OCI-LY3 (cell line): ENCODE data around the gene NUP62.

Source experiments
- CTCF ChIP-seq: fragments of 200-600, 300-600 bp; sonication (generic); IDR thresholded peaks from 2 replicates; pipeline ENCODE4 v1.5.1; 2014; ENCODE audit warnings: antibody characterized with exemption, low read length, low read depth
- EZH2phosphoT487 ChIP-seq: fragments of 200-600 bp; shearing (Covaris generic); IDR thresholded peaks from 2 replicates; pipeline ENCODE4 v1.6.1; 2018; ENCODE audit warnings: antibody characterized with exemption, mixed run types, low read depth

GRCh38 chr19:49889687-49890348 is 39.5 kb downstream of the NUP62 start:
- TF ChIP-seq CTCF (no peak), EZH2phosphoT487 (no peak)
